ENCODE measurements around the gene JAGN1. TPM values are rescaled to one million over a fixed set of nuclear protein-coding genes. Genes with fewer than 3 reads are reported as not detected.

JAGN1 gene
- total RNA-seq, 2 experiments from 2014 or later: 21.0 to 29.5 TPM

GRCh38 chr3:9916734-9917680 is 26.6 kb downstream of the JAGN1 start, which contains the start of gene IL17RC:
Gene IL17RC, plus strand, starts transcription at chr3:9917098. Its CDS starts 218 bp downstream, at chr3:9917316.
- intact Hi-C loops (cut with micrococcal nuclease; ENCODE audit: unreplicated experiment): no loop called here
- no TSS peak for BruUV-seq (replicated peaks)

GRCh38 chr3:9917820-9918219 is 27.4 kb downstream of the JAGN1 start:
- ChIA-PET CTCF (ENCODE audit: unreplicated experiment) (no interaction called here), POLR2A (no interaction called here)
- no peaks in the 10 kb centered on the region for H3K36me3 ChIP-seq (ENCODE audit: insufficient read depth, low read length)
- no peak for TF ChIP-seq CTCF (conservative IDR thresholded peaks at IDR 0.05; ENCODE audit: low read length)
- TF ChIP-seq EZH2phosphoT487 (IDR thresholded peaks at IDR 0.05; ENCODE audit: borderline replicate concordance, low read depth, low read length): no peak
- BruUV-seq (replicated peaks): no TSS peak
- DNase-seq (ENCODE audit: low spot score): no peak
- H3K4me3 ChIP-seq (ENCODE audit: low read depth, low read length, poor library complexity, severe bottlenecking): no peak overlapping the region
- no peak overlapping the region for H2AFZ ChIP-seq (ENCODE audit: low read length)
- no peaks in the 10 kb centered on the region for H3K4me1 ChIP-seq (ENCODE audit: insufficient read depth, low read length, poor library complexity, severe bottlenecking)
- H3K9me2 ChIP-seq (ENCODE audit: insufficient read depth, low read length): no peaks in the 10 kb centered on the region
- no peak overlapping the region for H3K4me2 ChIP-seq (ENCODE audit: low read length)
- no peaks in the 10 kb centered on the region for H4K20me1 ChIP-seq (ENCODE audit: insufficient read depth, low read length)
- intact Hi-C loops (cut with micrococcal nuclease; ENCODE audit: unreplicated experiment): no loop called here
- no peaks in the 10 kb centered on the region for H3K9me3 ChIP-seq (ENCODE audit: low read length)
- H3K27ac ChIP-seq (ENCODE audit: low read depth, low read length, poor library complexity, severe bottlenecking): no peak overlapping the region
- no peaks in the 10 kb centered on the region for H3K79me2 ChIP-seq (ENCODE audit: insufficient read depth, low read depth, low read length)

More at GRCh38 chr3:9916734-9917680, 26.6 kb downstream of the JAGN1 start, which contains the start of gene IL17RC:
- H3K4me3 ChIP-seq (ENCODE audit: low read depth, low read length, poor library complexity, severe bottlenecking): no peak within 1 kb of the TSS
- H3K9me3 ChIP-seq (ENCODE audit: low read length): no peaks in the 10 kb centered on the region
- H3K9me2 ChIP-seq (ENCODE audit: insufficient read depth, low read length): no peaks in the 10 kb centered on the region
- no peak for DNase-seq (ENCODE audit: low spot score)
- H3K4me2 ChIP-seq (ENCODE audit: low read length): no peak within 1 kb of the TSS
- H3K4me1 ChIP-seq (ENCODE audit: insufficient read depth, low read length, poor library complexity, severe bottlenecking): no peaks in the 10 kb centered on the region
- H2AFZ ChIP-seq (ENCODE audit: low read length): no peak within 1 kb of the TSS
- no peak for TF ChIP-seq EZH2phosphoT487 (IDR thresholded peaks at IDR 0.05; ENCODE audit: borderline replicate concordance, low read depth, low read length)
- TF ChIP-seq CTCF (conservative IDR thresholded peaks at IDR 0.05; ENCODE audit: low read length): no peak
- ChIA-PET CTCF (ENCODE audit: unreplicated experiment) (no interaction called here), POLR2A (no interaction called here)
- no peak within 1 kb of the TSS for H3K27ac ChIP-seq (ENCODE audit: low read depth, low read length, poor library complexity, severe bottlenecking)
- H3K79me2 ChIP-seq (ENCODE audit: insufficient read depth, low read depth, low read length): no peaks in the 10 kb centered on the region
- no peaks in the 10 kb centered on the region for H4K20me1 ChIP-seq (ENCODE audit: insufficient read depth, low read length)
- H3K36me3 ChIP-seq (ENCODE audit: insufficient read depth, low read length): no peaks in the 10 kb centered on the region

All from OCI-LY7 (cell line).